HG03354 (cell line): ENCODE results near the gene ATP11A.

ENCODE experiments used
- ATAC-seq: cut with Tn5 transposase; IDR thresholded peaks from one replicate; pipeline ENCODE4 v1.9.1; 2021; ENCODE audit warnings: mild to moderate bottlenecking; ENCODE audit not compliant: unreplicated experiment, poor library complexity, severe bottlenecking

ATP11A gene

DNA sequence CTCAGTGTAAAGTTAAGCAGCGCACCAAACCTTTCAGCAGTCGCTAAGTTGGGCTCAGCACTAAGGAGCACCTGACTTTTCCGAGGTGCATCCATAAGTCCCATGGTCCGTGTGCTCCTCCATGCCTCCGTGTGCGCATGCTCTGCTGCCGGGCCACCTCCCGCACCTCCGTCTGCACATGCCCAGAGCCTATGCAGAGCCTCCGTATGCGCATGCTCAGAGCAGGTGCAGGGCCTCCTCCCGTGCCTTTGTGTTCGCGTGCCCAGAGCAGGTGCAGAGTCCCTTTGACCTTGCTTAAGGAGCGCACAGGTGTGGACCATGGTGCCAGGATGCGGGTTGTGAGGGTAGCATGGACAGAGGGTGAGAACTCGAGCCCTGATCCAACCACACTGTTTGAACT, 46.0 kb downstream of the ATP11A start:
- no peak for ATAC-seq

DNA sequence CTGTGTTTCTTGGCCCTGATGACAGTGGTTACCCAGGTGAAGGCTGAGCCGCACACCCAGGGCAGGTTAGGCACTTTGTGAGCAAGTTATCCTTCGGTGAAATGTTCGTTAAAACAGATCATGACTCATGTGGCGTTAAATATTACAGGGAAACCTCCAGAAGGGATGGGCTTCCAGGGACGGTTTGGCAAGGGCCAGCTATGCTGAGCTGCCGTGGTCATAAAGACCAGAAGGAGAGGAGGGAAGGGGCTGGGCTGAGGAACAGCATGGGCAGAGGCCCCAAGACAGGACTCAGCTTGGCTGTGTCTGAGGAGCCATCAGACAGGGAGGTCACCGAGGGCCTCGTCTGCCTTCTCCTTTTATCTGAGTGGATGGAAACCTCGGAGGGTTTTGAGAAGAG, 47.5 kb downstream of the ATP11A start:
- no peak for ATAC-seq

DNA sequence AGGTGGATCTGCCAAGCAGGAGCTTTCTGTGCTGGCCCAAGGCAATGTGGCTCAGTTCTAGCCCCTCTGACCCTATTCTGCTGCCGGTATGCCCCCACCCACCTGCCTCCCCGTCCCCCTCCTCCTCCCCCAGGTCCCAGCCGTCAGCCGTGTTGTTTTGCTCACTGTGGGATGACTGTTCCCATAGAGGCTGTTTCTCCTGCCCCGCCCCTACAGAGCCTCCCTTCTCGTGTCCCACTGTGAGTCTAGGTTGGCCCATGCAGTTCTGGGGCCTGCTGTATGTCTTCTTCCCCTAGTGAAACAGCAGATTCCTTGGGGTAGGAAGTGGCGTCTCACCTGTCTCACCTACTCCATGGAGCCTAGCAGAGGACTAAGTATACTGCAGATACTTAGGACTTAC, 48.8 kb downstream of the ATP11A start:
- no peak for ATAC-seq

DNA sequence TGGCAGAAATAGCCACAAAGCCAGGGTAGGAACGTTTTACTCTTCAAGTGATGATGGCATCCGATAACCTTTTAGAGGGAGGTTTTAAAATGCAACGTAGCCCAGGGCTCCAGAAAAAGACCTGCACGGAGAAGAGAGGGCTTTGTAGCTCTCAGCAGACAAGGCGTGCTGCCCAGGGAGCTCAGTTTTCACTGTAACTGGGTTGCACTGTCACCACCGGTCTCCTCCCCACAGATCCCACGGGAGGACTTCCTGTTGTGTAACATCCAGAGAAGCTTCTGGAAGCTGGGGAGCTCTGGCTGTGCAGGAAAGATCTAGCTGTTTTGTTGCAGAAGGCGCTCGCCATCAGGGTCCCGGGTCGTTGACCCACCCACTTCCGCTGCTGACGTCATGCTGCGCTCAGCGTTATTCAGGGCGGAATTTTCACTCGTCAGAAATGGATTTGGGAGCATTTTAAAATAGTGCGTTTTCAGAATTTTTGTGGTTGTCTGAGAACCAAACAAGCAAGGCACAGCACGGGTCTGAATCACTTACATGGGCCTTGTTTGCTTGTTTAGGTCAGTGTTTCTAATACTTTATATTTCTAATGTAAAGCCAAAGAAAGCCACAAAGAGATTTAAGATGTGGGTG, 50.8 kb downstream of the ATP11A start:
- ATAC-seq = no peak

DNA sequence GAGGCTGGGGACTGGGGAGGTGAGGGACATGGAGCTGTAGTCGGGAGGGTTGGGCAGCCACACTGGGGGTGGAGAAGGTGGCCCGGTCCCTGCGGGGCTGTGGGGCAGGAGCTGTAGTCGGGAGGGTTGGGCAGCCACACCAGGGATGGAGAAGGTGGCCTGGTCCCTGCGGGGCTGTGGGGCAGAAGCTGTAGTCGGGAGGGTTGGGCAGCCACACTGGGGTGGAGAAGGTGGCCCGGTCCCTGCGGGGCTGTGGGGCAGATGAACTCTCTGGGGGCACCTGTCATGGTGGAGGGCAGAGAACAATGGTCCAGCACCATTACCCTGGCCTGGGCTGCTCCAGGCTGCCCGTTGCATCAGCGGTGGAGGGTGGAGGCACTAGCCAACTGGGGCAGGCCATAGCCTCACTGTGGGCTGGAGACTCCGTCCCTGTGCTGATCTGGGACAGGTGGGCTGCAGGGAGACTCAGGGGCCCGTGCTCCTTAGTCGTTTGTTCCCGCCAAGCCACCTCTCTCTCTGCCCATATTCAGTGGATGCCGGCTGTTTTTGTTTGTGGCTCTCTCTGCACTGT, 51.4 kb downstream of the ATP11A start:
- ATAC-seq = no peak

DNA sequence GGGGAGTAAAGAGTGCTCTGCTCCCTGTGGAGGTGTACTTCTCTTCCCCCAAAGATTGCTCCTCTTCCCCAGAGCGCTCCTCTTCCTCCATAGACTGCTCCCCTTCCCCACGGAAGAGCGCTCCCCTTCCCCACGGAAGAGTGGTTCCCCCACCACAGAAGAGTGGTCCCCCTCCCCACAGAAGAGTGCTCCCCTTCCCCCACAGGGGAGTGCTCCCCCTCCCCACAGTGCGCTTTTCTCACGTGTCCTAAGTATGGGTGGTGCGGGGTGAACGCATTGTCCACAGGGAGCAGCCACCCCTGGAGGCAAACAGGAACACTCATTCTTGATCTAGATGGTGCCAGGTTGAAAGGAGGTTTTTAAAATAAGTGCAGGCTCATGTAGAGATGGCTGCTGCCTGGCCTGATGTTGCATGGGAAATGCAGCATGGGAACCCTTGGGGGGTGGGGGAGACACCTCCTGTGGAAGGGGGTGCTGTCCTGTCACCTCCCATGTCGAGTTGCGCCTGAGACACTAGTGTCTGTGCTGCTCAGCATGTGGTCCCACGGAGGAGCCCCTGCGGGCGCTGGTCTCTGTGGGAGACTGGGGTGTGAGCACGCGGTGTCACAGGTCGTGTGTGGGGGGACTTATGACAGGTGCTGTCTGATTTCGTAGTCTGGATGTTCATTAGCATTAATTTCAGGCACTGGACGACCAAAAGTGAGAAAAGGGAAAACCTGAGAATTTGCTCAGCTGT, 52.2 kb downstream of the ATP11A start:
- ATAC-seq = no peak

DNA sequence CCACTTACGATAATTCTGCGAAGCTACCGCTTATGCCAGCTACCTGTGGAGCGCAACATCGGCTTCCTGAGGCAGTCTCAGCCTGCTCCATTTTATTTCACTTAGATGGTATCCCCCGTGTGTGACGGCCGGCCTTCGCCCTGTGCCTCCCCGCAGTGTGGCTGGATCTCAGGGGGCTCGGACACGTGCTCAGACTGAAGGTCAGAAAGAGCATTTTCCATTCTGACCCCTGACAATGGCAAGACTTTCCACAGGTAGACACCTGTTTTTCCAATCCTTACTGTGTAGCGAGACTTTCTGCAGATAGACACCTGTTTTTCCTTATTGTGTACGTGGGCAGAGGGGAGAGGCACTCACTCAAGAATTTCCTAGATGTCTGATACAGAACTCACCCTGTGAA, 52.7 kb downstream of the ATP11A start:
- no peak for ATAC-seq

DNA sequence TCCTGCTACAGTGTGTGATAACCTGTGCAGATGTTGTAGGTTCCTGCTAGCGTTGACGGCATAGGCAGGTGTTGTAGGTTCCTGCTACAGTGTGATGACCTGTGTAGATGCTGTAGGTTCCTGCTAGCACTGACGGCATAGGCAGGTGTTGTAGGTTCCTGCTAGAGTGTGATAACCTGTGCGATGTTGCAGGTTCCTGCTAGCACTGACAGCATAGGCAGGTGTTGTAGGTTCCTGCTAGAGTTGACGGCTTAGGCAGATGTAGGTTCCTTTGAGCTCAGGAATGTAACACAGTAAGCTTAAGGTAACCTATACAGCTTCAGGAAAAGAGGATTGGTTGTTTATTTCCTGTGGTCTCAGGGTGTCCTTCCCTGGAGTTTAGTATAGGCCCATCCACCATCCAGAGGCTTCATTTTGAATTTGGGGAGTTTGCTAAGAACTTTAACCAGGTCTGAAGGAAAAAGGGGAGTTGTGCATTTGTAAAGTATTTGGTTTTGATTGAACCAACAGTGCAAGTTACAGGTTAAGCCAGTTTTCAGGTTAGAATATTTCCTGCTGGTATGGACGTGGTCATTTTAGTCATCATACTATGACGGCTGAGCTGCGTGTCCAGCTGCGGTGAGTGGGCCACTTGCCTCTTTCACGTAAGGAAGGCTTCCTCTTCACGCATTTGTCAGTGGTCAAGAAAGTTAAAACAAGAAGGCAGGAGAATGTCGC, 53.8 kb downstream of the ATP11A start:
- no peak for ATAC-seq

DNA sequence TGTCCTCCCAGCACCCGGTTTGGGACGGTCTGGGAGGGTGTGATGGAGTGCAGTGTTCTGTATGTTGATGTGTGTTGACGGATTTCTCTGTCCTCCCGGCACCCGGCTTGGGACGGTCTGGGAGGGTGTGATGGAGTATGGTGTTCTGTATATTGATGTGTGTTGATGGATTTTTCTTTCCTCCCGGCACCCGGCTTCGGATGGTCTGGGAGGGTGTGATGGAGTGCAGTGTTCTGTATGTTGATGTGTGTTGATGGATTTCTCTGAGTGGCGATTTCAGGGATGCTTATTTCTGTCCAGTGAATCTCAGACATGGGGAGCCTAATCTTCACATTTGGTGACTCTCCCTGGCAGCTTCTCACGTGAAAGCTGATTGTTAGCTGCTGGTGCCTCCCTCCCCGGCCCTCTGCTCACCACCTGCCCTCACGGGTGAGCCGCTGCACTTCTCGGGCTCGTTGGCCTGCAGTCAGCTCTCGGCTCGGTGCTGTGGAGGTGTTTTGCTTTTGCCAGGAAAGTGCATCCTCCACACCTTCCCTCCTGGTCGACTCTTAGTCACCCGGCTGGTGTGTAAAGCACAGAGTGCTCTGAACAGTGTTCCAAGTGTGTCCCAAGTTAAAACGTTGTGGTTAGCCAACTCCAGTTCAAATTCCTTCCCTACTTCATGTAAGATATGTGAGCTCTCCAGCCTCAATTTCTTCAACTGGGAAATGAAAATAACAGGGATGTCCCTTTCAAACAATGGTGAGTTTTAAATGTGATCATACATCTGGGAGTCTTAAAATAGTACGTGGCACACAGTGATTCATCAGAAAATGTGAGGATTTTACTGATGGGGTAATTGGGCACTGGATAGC, 54.6 kb downstream of the ATP11A start:
- ATAC-seq = no peak

DNA sequence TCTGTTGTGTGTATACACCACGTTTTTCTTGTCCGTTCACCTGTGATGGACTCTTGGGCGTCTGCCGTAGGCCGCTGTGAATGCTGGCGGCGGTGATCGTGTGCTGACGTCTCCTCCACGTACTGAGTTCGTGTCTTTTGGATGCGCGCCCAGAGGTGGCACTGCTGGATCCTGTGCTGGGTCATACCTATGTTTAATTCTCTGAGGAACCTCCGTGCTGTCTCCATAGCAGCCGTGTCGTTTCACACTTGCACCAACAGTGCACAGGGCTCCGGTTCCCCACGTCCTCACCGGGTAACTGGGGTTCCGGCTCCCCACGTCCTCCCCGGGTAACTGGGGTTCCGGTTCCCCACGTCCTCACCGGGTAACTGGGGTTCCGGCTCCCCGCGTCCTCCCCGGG, 56.2 kb downstream of the ATP11A start:
- no peak for ATAC-seq

DNA sequence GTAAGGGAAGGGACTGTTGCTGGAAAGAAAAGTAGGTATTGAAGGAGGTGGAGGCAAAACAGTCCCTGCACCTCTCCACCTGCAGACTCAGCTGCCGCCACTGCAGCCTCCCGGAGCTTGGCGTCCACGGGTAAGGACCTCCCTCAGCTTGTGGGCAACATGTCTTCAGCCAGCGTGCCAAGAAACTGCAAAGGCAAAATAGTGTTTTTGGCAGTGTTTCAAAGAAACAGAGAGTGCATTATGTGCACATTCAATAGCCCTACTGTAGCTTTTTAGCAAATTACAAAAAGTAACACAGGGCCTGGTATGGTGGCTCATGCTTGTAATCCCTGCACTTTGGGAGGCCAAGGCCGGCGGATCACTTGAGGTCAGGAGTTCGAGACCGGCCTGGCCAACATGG, 57.4 kb downstream of the ATP11A start:
- ATAC-seq = no peak

DNA sequence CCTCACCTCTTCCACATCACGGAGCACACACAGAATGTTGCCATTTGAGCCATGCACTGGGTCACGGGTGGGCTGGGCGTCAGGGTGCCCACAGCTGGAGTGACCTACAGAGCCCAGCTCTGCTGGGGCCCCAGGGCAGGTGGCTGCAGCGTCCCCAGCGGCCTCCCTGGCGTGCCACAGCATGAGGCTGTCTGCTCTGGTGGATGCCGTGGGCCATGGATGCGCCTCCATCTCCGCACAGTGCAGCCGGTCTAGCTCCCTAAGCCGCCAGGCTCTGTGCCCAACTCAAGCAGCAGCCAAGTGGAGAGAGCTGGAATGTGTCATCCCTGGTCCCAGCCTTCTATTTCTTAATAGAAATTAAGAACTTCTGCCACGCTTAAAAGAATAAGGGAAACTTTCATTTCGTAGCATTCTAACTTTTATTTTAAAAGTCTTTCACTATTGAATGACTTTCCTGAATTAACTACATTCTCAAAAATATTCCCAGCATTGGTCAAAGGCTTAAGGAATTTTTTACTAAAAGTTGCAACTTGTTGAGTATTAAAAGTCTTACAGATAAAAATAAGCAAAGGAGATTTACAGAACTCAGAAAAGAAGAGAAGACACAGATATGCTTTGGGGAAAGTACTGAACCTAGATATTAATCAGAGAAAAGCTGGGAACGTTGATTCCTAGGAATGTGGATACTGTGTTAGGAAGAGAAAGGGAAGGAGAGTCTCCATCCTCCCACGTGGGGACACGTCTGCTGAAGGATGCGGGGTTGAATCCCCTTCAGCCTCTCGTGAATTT, 59.3 kb downstream of the ATP11A start:
- no peak for ATAC-seq

DNA sequence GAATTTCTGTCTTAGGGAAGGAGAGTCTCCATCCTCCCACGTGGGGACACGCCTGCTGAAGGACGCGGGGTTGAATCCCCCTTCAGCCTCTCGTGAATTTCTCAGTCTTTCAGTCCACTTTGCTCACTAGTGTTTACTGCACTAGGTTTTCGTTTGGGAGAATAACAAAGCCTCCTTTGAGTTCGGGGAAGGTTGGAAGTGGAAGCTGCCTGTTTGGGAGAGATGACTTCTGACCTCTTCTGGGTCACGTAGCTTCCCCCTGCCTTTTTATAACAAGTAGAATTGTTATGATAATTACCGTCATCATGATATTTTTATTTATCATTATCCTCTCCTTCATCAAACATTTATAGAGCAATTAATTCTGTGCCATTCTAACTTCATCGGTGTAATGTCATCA, 60.7 kb downstream of the ATP11A start:
- no peak for ATAC-seq

DNA sequence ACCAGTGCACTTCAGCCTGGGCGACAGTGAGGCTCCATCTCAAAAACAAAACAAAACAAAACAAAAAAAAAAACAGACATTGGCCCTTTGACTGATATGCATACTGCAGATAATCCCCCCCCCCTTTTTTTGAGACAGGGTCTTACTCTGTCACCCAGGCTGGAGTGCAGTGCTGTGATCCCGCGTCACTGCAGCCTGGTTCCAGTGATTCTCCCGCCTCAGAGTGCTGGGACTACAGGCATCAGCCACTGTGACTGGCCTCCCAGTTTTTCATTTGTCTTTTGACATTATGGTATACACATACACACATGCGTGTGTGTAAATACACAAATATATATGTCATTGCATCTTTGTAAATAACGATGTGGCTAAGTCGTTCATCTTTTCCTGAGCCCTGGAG, 61.8 kb downstream of the ATP11A start:
- ATAC-seq = no peak

DNA sequence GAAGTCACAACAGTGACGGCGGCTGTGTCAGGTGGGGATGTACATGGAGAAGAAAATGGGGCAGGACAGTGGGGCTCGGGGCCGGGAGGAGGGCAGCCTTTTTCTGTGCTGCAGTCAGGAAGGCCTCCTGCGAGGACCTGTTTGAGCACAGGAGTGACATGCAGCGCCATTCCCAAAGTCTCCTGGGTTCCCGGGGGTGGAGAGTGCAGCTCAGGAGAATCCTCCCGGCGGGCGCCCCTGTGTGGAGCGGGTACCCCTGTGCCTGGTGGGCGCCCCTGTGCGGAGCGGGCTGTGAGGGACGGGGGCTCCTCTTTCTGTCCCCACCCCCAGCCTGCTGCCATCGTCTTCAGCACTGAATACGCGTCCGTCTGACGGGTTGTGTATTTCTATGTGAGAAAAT, 62.4 kb downstream of the ATP11A start:
- no peak for ATAC-seq

DNA sequence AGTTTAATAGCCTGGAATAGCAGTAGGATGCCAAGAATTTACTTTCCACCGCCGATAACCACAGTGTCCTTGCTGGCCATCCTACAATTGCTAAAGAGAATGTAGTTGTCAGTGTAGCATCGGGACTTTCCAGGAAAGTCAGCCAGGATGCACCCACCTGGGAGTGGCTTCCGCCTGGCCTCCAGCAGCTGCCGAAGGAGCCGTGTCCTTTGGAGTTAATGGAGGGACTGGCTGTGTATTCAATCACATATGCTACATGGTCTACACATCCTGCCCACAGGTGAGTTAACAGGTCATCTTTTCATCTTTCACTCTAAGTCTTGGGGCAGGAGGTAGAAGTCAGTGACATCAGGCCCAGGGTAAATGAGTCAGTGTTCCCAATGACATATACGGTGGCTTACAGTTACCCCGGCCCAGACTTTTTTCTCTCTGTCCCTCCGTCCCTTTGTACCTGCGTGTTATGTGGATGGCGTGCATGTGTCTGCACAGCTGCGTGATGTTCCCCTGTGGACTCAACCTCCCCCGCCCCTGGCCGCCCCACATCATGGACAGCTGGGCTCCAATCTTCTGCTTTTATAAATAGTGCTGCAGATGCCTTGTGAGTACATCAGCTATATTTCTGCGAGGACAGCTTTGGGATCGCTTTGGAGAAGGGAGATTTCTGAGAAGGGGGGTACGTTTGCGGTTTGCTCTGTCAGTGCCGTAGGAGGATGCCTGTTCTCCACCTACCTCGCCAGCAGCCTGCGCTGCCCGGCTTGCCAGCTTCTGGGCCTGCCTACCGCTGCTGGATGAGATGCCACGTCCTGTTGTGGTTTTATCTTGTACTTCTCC, 63.1 kb downstream of the ATP11A start:
- no peak for ATAC-seq

DNA sequence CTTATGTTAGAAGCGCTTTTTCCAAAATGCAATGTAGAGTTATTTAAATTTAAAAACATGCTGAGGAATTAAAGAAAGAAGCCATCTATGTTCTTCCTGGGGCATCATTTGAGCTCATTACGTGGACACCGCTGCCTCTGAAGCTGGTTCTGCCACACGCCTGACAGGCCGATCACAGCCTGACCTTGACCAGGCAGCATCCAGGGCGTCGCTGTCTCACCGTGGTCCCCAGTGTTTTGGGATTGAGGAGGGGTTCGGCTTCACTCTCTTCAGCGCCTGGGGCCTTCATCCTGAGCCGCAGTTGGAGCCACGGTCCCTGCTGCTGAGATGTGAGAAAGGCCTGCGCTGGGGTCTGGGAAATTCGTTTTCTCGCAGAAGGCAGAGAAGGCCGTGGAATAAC, 64.0 kb downstream of the ATP11A start:
- ATAC-seq = no peak

DNA sequence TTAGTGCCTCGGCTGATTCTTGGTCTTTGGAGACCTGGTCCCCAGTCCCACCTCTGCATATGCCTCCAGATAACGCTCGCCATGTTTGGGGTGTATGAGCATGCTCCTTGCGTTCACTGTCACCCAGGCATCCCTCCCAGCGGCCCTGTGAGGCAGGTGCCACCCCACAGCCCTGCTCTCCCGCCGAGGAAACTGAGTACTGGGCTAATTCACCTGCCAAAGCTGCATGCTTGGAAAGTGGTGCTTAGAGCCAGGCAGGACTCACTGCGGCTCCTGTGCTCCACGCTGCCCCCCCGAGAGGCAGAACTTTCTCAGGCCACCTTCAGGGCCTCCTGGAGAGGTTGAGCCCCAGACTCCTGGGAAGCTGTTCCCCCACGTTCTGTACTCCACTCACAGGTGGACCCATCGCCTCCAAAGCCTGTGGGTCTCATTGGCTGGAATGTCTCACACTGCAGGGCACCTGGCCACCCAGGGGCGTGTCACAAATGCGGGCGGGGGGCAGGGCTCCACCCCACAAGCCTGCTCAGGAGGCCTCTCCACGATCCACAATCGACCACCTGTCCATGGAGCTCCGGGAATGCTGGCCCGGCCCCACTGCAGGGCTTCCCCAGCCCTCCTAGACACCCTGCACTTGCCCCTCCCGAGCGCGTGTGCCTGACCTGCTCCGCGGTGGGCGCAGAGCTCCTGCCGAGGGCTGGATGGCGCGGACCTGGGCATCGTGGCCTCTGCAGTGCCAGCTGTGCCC, 64.6 kb downstream of the ATP11A start:
- ATAC-seq = no peak
